SK-N-SH (cell line): Measurements from ENCODE around the gene TRIM66. TPM values are rescaled to one million over a fixed set of nuclear protein-coding genes. Genes with fewer than 3 reads are reported as not detected.

Source experiments
- CTCF ChIA-PET: fragments of 300-600, 350-600 bp; formaldehyde crosslinking; extraction: SDS; loops from one replicate; lab custom pipeline; 2021; lab: Yijun Ruan, JAX
- POLR2A ChIA-PET: fragments of 350-600 bp; sonication (Branson Sonifier 250); formaldehyde crosslinking; extraction: SDS; loops from one replicate; lab custom pipeline; 2020; ENCODE audit warnings: antibody characterized with exemption, inconsistent platforms; lab: Yijun Ruan, JAX
- DNase-seq: peaks from one replicate; pipeline ENCODE4 v3.0.0; 2012
- H2AFZ ChIP-seq: fragments of 200-600 bp; sonication (generic); 2 replicates; pipeline ENCODE4 v1.8.1; 2016; ENCODE audit warnings: antibody characterized with exemption, mild to moderate bottlenecking, low read depth
- H3F3A ChIP-seq: fragments of 200-600 bp; sonication (generic); replicated peaks from 2 replicates; pipeline ENCODE3; 2016; ENCODE audit warnings: antibody characterized with exemption, mild to moderate bottlenecking; ENCODE audit not compliant: insufficient read depth
- H3K27ac ChIP-seq, 2 experiments: fragments of 200-500 bp in 1 of 2; fragments of 200-600 bp in 1 of 2; sonication (Bioruptor generic) in 1 of 2; sonication (generic), shearing (Covaris generic) in 1 of 2; 2 replicates each; pipeline versions ENCODE4 v1.5.1 to v1.6.1; 2014 to 2016; ENCODE audit warnings: low read depth in 2 of 2, inconsistent platforms in 1 of 2, low read length in 1 of 2, mild to moderate bottlenecking in 1 of 2, mixed read lengths in 1 of 2
- H3K27me3 ChIP-seq: fragments of 200-600 bp; sonication (generic), shearing (Covaris generic); 2 replicates; pipeline ENCODE4 v1.6.1; 2016; ENCODE audit warnings: mixed run types; ENCODE audit not compliant: insufficient read depth
- H3K36me3 ChIP-seq, 2 experiments: fragments of 200-500 bp in 1 of 2; fragments of 200-600 bp in 1 of 2; sonication (Bioruptor generic) in 1 of 2; sonication (generic) in 1 of 2; replicated peaks in 1 of 2; 2 replicates each; pipeline versions ENCODE3 to v1.5.1; 2014 to 2016; ENCODE audit warnings: low read length in 1 of 2, mild to moderate bottlenecking in 1 of 2; ENCODE audit not compliant: insufficient read depth in 2 of 2, control insufficient read depth in 1 of 2
- H3K4me1 ChIP-seq, 2 experiments: fragments of 200-500 bp in 1 of 2; fragments of 200-600 bp in 1 of 2; sonication (Bioruptor generic) in 1 of 2; sonication (generic), shearing (Covaris generic) in 1 of 2; 2 replicates each; pipeline versions ENCODE4 v1.5.1 to v1.6.1; 2014 to 2016; ENCODE audit warnings: low read depth in 1 of 2, low read length in 1 of 2, mixed run types in 1 of 2; ENCODE audit not compliant: insufficient read depth in 2 of 2, control insufficient read depth in 1 of 2
- H3K4me2 ChIP-seq: fragments of 200-600 bp; sonication (generic), shearing (Covaris generic); 2 replicates; pipeline ENCODE4 v1.6.1; 2017; ENCODE audit warnings: mixed run types
- H3K4me3 ChIP-seq, 2 experiments: fragments of 200-500 bp in 1 of 2; fragments of 200-600 bp in 1 of 2; sonication (Bioruptor generic) in 1 of 2; sonication (generic), shearing (Covaris generic) in 1 of 2; 2 replicates each; pipeline versions ENCODE4 v1.5.1 to v1.8.1; 2014 to 2016; ENCODE audit warnings: low read depth in 2 of 2, inconsistent platforms in 1 of 2, low read length in 1 of 2, mild to moderate bottlenecking in 1 of 2, mixed read lengths in 1 of 2, moderate library complexity in 1 of 2
- H3K79me2 ChIP-seq: fragments of 200-600 bp; sonication (generic); 2 replicates; pipeline ENCODE4 v1.8.1; 2017; ENCODE audit warnings: mild to moderate bottlenecking; ENCODE audit not compliant: insufficient read depth
- H3K9ac ChIP-seq: fragments of 200-600 bp; sonication (generic); 2 replicates; pipeline ENCODE4 v1.6.1; 2017; ENCODE audit warnings: mixed run types
- H3K9me2 ChIP-seq: fragments of 200-600 bp; sonication (generic); 2 replicates; pipeline ENCODE4 v1.6.1; 2017; ENCODE audit warnings: mixed run types
- H3K9me3 ChIP-seq: fragments of 200-600 bp; sonication (generic); 2 replicates; pipeline ENCODE4 v1.6.1; 2017; ENCODE audit warnings: mixed run types, mild to moderate bottlenecking, moderate library complexity
- H4K20me1 ChIP-seq: fragments of 200-600 bp; sonication (generic); 2 replicates; pipeline ENCODE4 v1.6.1; 2017; ENCODE audit warnings: mild to moderate bottlenecking, mixed run types; ENCODE audit not compliant: insufficient read depth
- CTCF ChIP-seq: fragments of 200-600 bp; sonication (generic); IDR thresholded peaks from 2 replicates; pipeline ENCODE4 v1.6.1; 2017; ENCODE audit warnings: antibody characterized with exemption, mild to moderate bottlenecking, moderate library complexity
- EP300 ChIP-seq, 2 experiments: IDR thresholded peaks; 2 replicates each; pipeline versions ENCODE4 v1.4.0 to v1.6.1; 2012; ENCODE audit warnings: borderline replicate concordance in 1 of 2, low read depth in 1 of 2, low read length in 1 of 2
- FOSL2 ChIP-seq: IDR thresholded peaks from 2 replicates; pipeline ENCODE4 v1.4.0; 2012; ENCODE audit warnings: low read depth, mild to moderate bottlenecking, moderate library complexity, borderline replicate concordance
- FOXJ3 ChIP-seq: sonication (generic); formaldehyde crosslinking; IDR thresholded peaks from 2 replicates; pipeline ENCODE4 v1.5.1; 2020; ENCODE audit warnings: mild to moderate bottlenecking, missing genetic modification reagents
- IRF3 ChIP-seq: fragments of 150-350 bp; IDR thresholded peaks from 2 replicates; pipeline ENCODE4 v1.6.1; 2016; ENCODE audit warnings: mild to moderate bottlenecking, low read depth, low read length
- PBX3 ChIP-seq: IDR thresholded peaks from 2 replicates; pipeline ENCODE4; 2012
- POLR2AphosphoS5 ChIP-seq: IDR thresholded peaks from 2 replicates; pipeline ENCODE4 v1.6.1; 2012; ENCODE audit warnings: low read depth, low read length
- RAD21 ChIP-seq: IDR thresholded peaks from 2 replicates; pipeline ENCODE4 v1.6.1; 2012; ENCODE audit warnings: mild to moderate bottlenecking, low read length
- RCOR1 ChIP-seq: fragments of 150-350 bp; IDR thresholded peaks from 2 replicates; pipeline ENCODE4 v1.6.1; 2017; ENCODE audit warnings: antibody characterized with exemption, low read length
- RXRA ChIP-seq: IDR thresholded peaks from 2 replicates; pipeline ENCODE4 v1.4.0; 2012; ENCODE audit warnings: low read depth, mild to moderate bottlenecking, borderline replicate concordance
- TAF1 ChIP-seq: IDR thresholded peaks from 2 replicates; pipeline ENCODE4 v1.6.1; 2012; ENCODE audit warnings: low read depth, mild to moderate bottlenecking, low read length, moderate library complexity, borderline replicate concordance
- TEAD4 ChIP-seq: IDR thresholded peaks from 2 replicates; pipeline ENCODE4 v1.4.0; 2012; ENCODE audit warnings: mild to moderate bottlenecking, borderline replicate concordance; ENCODE audit not compliant: insufficient read depth
- USF1 ChIP-seq: IDR thresholded peaks from 2 replicates; pipeline ENCODE4 v1.4.0; 2012; ENCODE audit warnings: low read depth, borderline replicate concordance
- USF2 ChIP-seq: fragments of 150-350 bp; IDR thresholded peaks from 2 replicates; pipeline ENCODE4 v1.6.1; 2017; ENCODE audit warnings: antibody characterized with exemption, low read length, low read depth, borderline replicate concordance
- YY1 ChIP-seq: IDR thresholded peaks from 2 replicates; pipeline ENCODE4 v1.4.0; 2012; ENCODE audit warnings: low read depth, mild to moderate bottlenecking
- WGBS: methylation state at CpG from one replicate; pipeline ENCODE4 v1.1.6; 2017; ENCODE audit warnings: low lambda C conversion rate; 5-methylcytosine and 5-hydroxymethylcytosine counted together
- polyA plus RNA-seq, 3 experiments: library from polyadenylated mRNA; depleted of rRNA; stranded (reverse); fragments of >200 nt; gene quantifications; 2 replicates each; pipeline ENCODE4 v1.2.3, GENCODE V29; 2012

The TRIM66 gene
- polyA plus RNA-seq, 1 of the 3 experiments (the other 2 are of a cell fraction) = 6.4 TPM

- CTCF ChIA-PET = no interaction called here
- 100% methylated on average over 4 of the region's 4 CpGs for WGBS
Measured at GRCh38 chr11:8726395-8726794, 43.9 kb upstream of the TRIM66 start.

More at GRCh38 chr11:8726395-8726794, 43.9 kb upstream of the TRIM66 start:
- no peaks in the 10 kb centered on the region; the same call in 1 of the 2 replicates for H4K20me1 ChIP-seq
- H3K4me1 ChIP-seq = peaks cover 13 to 32% of the 10 kb centered on the region in 2 experiments; a peak in 3 of 4 replicates
- H3F3A ChIP-seq = peaks cover 15% of the 10 kb centered on the region
- H3K79me2 ChIP-seq = peaks cover 11% of the 10 kb centered on the region; the same call in 1 of the 2 replicates
- no peaks in the 10 kb centered on the region for H3K9me2 ChIP-seq
- DNase-seq = no peak
- POLR2A ChIA-PET = no interaction called here
- H3K27me3 ChIP-seq = no peaks in the 10 kb centered on the region
- no peak overlapping the region for H2AFZ ChIP-seq
- H3K4me2 ChIP-seq = no peak overlapping the region; the same call in 1 of the 2 replicates
- H3K9ac ChIP-seq = no peak overlapping the region
- TF ChIP-seq USF1 = no peak
- no peak for TF ChIP-seq RXRA
- TF ChIP-seq RCOR1 = no peak
- TF ChIP-seq POLR2AphosphoS5 = no peak
- TF ChIP-seq YY1 = no peak
- TF ChIP-seq CTCF = no peak
- TF ChIP-seq IRF3 = no peak
- no peak for TF ChIP-seq PBX3
- no peak for TF ChIP-seq TEAD4
- TF ChIP-seq USF2 = no peak
- TF ChIP-seq FOSL2 = no peak
- no peak for TF ChIP-seq EP300 (IDR thresholded peaks at IDR 0.05; ENCODE audit: borderline replicate concordance in 1 of 2, low read depth in 1 of 2, low read length in 1 of 2)
- TF ChIP-seq FOXJ3 = no peak
- no peak for TF ChIP-seq TAF1
- no peak for TF ChIP-seq RAD21
- H3K4me3 ChIP-seq = no peak overlapping the region
- H3K9me3 ChIP-seq = no peaks in the 10 kb centered on the region
- H3K36me3 ChIP-seq = peaks cover 7 to 13% of the 10 kb centered on the region in 2 experiments
- no peak overlapping the region for H3K27ac ChIP-seq
